Loucy (cell line): ENCODE measurements around the gene TENM4.

ENCODE experiments used
- CTCF ChIP-seq: fragments of 200-600 bp; sonication (generic); conservative IDR thresholded peaks from 2 replicates; pipeline ENCODE4 v1.5.1; 2014; ENCODE audit warnings: mild to moderate bottlenecking, antibody characterized with exemption, low read length
- EZH2phosphoT487 ChIP-seq: fragments of 200-600 bp; IDR thresholded peaks from 2 replicates; pipeline ENCODE4 v1.6.1; 2018; ENCODE audit warnings: antibody characterized with exemption, mild to moderate bottlenecking, moderate library complexity, borderline replicate concordance

GRCh38 chr11:78830277-78830819 lies 610.5 kb downstream of the TENM4 start:
- TF ChIP-seq CTCF (no peak), EZH2phosphoT487 (no peak)
